ENCODE data around the gene ATG16L2. TPM values are rescaled to one million over a fixed set of nuclear protein-coding genes. Genes with fewer than 3 reads are reported as not detected.
A peak's percentile ranks its signal among the peaks of the same experiment; 100 is the strongest.

Gene ATG16L2
- total RNA-seq, 1 experiment from 2014 or later, result 17.3 TPM

- H2BK15ac ChIP-seq (ENCODE audit: low read depth, low read length), result no peak overlapping the region
- H3K4ac ChIP-seq (ENCODE audit: low read depth, low read length), result no peak overlapping the region
- no peaks in the 10 kb centered on the region for H3K27me3 ChIP-seq (ENCODE audit: insufficient read depth, low read length)
- H4K91ac ChIP-seq (ENCODE audit: insufficient read length, low read depth, low read length), result no peak overlapping the region
- no peak overlapping the region for H2BK20ac ChIP-seq (ENCODE audit: low read depth, low read length, poor library complexity, severe bottlenecking)
- no peak overlapping the region for H2AFZ ChIP-seq (ENCODE audit: low read length)
- H3K14ac ChIP-seq (ENCODE audit: insufficient read depth, low read length), result no peak overlapping the region; the same call in 1 of the 2 replicates
- H3K4me2 ChIP-seq (ENCODE audit: insufficient read depth, insufficient read length, low read length), result no peak overlapping the region
- H2BK12ac ChIP-seq (ENCODE audit: insufficient read length, low read depth, low read length), result no peak overlapping the region
- no peaks in the 10 kb centered on the region for H3K79me1 ChIP-seq (ENCODE audit: insufficient read depth, low read depth, low read length, poor library complexity, severe bottlenecking)
- no peak overlapping the region for H3T11ph ChIP-seq (ENCODE audit: low read length)
- peaks cover 4% of the 10 kb centered on the region for H3K23me2 ChIP-seq (ENCODE audit: insufficient read length, low read depth, low read length, poor library complexity, severe bottlenecking)
- H3K9ac ChIP-seq (ENCODE audit: extremely low read depth, insufficient read length, low read length), result no peak overlapping the region
- H3K4me1 ChIP-seq (ENCODE audit: insufficient read depth, low read length), result peaks cover under 1% of the 10 kb centered on the region; the same call in 1 of the 2 replicates
- H4K20me1 ChIP-seq (ENCODE audit: control insufficient read depth, insufficient read depth, insufficient read length), result no peaks in the 10 kb centered on the region
- Mint-ChIP-seq H3K4me3 (peak overlapping the region in 1 of 2 experiments; percentile 36; a peak in 1 of 5 replicates), H3K9me3 (no peaks in the 10 kb centered on the region), H3K27ac (peak overlapping the region in 1 of 3 experiments; percentile 94; a peak in 1 of 7 replicates), H3K36me3 (ENCODE audit: insufficient read depth in 1 of 3, low read depth in 3 of 3) (no peaks in the 10 kb centered on the region; a peak in 1 of 7 replicates), H3K4me1 (peaks cover 10 to 25% of the 10 kb centered on the region in 2 experiments), H3K27me3 (ENCODE audit: low read depth) (peaks cover 15% of the 10 kb centered on the region)
- no peak overlapping the region for H2BK5ac ChIP-seq (ENCODE audit: insufficient read length, low read length)
- no peak overlapping the region for H3K18ac ChIP-seq (ENCODE audit: insufficient read length, low read depth, low read length)
- H4K5ac ChIP-seq (ENCODE audit: insufficient read length, low read depth, low read length), result no peak overlapping the region
- H2BK120ac ChIP-seq (ENCODE audit: low read depth, low read length, poor library complexity, severe bottlenecking), result no peak overlapping the region
- no peak overlapping the region for H2AK5ac ChIP-seq (ENCODE audit: insufficient read length, low read length)
- DNase-seq, result no peak
- no peak overlapping the region for H4K8ac ChIP-seq (replicated peaks; ENCODE audit: insufficient read length, low read depth, low read length)
- H3K27ac ChIP-seq (ENCODE audit: insufficient read length, low read depth, low read length), result no peak overlapping the region
- H3K23ac ChIP-seq (ENCODE audit: insufficient read length, low read depth, low read length), result no peak overlapping the region
- TF ChIP-seq, protein P1, sequence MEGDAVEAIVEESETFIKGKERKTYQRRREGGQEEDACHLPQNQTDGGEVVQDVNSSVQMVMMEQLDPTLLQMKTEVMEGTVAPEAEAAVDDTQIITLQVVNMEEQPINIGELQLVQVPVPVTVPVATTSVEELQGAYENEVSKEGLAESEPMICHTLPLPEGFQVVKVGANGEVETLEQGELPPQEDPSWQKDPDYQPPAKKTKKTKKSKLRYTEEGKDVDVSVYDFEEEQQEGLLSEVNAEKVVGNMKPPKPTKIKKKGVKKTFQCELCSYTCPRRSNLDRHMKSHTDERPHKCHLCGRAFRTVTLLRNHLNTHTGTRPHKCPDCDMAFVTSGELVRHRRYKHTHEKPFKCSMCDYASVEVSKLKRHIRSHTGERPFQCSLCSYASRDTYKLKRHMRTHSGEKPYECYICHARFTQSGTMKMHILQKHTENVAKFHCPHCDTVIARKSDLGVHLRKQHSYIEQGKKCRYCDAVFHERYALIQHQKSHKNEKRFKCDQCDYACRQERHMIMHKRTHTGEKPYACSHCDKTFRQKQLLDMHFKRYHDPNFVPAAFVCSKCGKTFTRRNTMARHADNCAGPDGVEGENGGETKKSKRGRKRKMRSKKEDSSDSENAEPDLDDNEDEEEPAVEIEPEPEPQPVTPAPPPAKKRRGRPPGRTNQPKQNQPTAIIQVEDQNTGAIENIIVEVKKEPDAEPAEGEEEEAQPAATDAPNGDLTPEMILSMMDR (conservative IDR thresholded peaks at IDR 0.05), result no peak
- H3K79me2 ChIP-seq (ENCODE audit: insufficient read depth, low read length), result no peaks in the 10 kb centered on the region
- no peaks in the 10 kb centered on the region for H3K9me3 ChIP-seq (ENCODE audit: control insufficient read depth, low read depth, low read length)
- no CpG with 5 or more reads among the region's 7 CpGs for WGBS (ENCODE audit: extremely low coverage, insufficient read length, low lambda C conversion rate)
- H3K56ac ChIP-seq (ENCODE audit: insufficient read length, low read depth, low read length), result no peak overlapping the region
Observed at GRCh38 chr11:72776844-72777754, 37.1 kb upstream of the ATG16L2 start.
